HUES64 (cell line): ENCODE results near the gene TRIL.

Source experiments
- H3K27ac ChIP-seq: 2 replicates; pipeline ENCODE4 v1.7.0; 2013; ENCODE audit warnings: low read depth, low read length, inconsistent platforms
- H3K27me3 ChIP-seq: 2 replicates; pipeline ENCODE4 v1.6.1; 2013; ENCODE audit warnings: mild to moderate bottlenecking, low read length; ENCODE audit not compliant: insufficient read depth
- H3K36me3 ChIP-seq: 2 replicates; pipeline ENCODE4 v1.6.1; 2013; ENCODE audit warnings: mild to moderate bottlenecking, low read length; ENCODE audit not compliant: insufficient read depth
- H3K4me1 ChIP-seq: 2 replicates; pipeline ENCODE4 v1.6.1; 2013; ENCODE audit warnings: mild to moderate bottlenecking, low read length, moderate library complexity; ENCODE audit not compliant: insufficient read depth
- H3K4me3 ChIP-seq: 2 replicates; pipeline ENCODE4 v1.5.1; 2013; ENCODE audit warnings: mild to moderate bottlenecking, low read length, moderate library complexity
- H3K9ac ChIP-seq: 2 replicates; pipeline ENCODE4 v1.6.1; 2013; ENCODE audit warnings: mild to moderate bottlenecking, low read depth, low read length
- H3K9me3 ChIP-seq: 2 replicates; pipeline ENCODE4 v1.6.1; 2013; ENCODE audit warnings: low read depth, low read length; ENCODE audit not compliant: insufficient read depth
- WGBS: fragments of 150-250, 120-280 bp; methylation state at CpG from one replicate; pipeline ENCODE4 v1.1.7; 2013; ENCODE audit warnings: missing lambda C conversion rate; 5-methylcytosine and 5-hydroxymethylcytosine counted together

TRIL gene

GRCh38 chr7:28920424-28920823, 37.7 kb downstream of the TRIL start:
- H3K9ac ChIP-seq: no peak overlapping the region
- 91% methylated on average over 4 of the region's 6 CpGs for WGBS
- H3K27me3 ChIP-seq: no peaks in the 10 kb centered on the region
- H3K4me3 ChIP-seq: no peak overlapping the region
- H3K9me3 ChIP-seq: no peaks in the 10 kb centered on the region
- no peaks in the 10 kb centered on the region for H3K36me3 ChIP-seq
- no peak overlapping the region for H3K27ac ChIP-seq
- peaks cover 12% of the 10 kb centered on the region; the same call in 1 of the 2 replicates for H3K4me1 ChIP-seq

- Histone ChIP-seq H3K4me1 (peaks cover 12% of the 10 kb centered on the region; the same call in 1 of the 2 replicates), H3K9me3 (no peaks in the 10 kb centered on the region), H3K4me3 (no peak overlapping the region), H3K9ac (no peak overlapping the region), H3K27ac (no peak overlapping the region), H3K36me3 (no peaks in the 10 kb centered on the region), H3K27me3 (no peaks in the 10 kb centered on the region)
- 97% methylated on average over 9 of the region's 9 CpGs for WGBS
These were observed 38.6 kb downstream of the TRIL start for GRCh38 chr7:28919510-28919909.

GRCh38 chr7:28908775-28909174, 49.4 kb downstream of the TRIL start:
- no peak overlapping the region for H3K27ac ChIP-seq
- no peaks in the 10 kb centered on the region for H3K36me3 ChIP-seq
- 92% methylated on average over 5 of the region's 5 CpGs for WGBS
- H3K9ac ChIP-seq: no peak overlapping the region
- H3K9me3 ChIP-seq: 0 out of 2 replicates have a peak, but pooled peaks cover 4% of the 10 kb centered on the region
- no peaks in the 10 kb centered on the region for H3K27me3 ChIP-seq
- no peak overlapping the region for H3K4me3 ChIP-seq
- peaks cover 12% of the 10 kb centered on the region for H3K4me1 ChIP-seq

GRCh38 chr7:28905464-28905863, 52.7 kb downstream of the TRIL start:
- H3K9me3 ChIP-seq: no peaks in the 10 kb centered on the region
- H3K4me3 ChIP-seq: no peak overlapping the region
- 92% methylated on average over 2 of the region's 3 CpGs for WGBS
- no peak overlapping the region for H3K9ac ChIP-seq
- peaks cover 34% of the 10 kb centered on the region for H3K4me1 ChIP-seq
- no peaks in the 10 kb centered on the region for H3K36me3 ChIP-seq
- H3K27me3 ChIP-seq: no peaks in the 10 kb centered on the region
- H3K27ac ChIP-seq: no peak overlapping the region

DNA sequence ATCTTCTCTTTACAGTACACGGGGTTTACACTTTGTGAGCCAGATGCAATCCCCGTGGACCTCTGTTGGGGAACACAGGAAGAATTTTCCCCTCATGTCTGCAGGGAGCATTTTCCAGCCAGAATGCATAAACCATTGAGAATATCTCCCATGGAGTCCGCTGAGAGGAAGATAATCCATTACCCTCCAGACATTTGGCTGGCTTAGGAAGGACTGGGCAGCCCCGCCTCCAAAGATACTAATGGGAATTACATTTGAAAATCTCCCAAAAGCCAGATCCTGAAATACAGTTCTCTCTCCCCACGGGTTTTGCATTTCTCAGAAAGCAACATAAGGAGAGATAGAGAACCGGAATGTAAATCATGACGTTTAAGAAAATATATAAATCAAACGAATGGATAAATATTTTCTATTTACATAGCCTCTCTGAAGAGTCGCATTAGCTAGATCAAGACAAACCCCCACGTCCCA, 53.5 kb downstream of the TRIL start:
- H3K4me3 ChIP-seq: no peak overlapping the region

GRCh38 chr7:28903730-28904577, 54.2 kb downstream of the TRIL start:
- no peak overlapping the region for H3K9ac ChIP-seq
- 88% methylated on average over 4 of the region's 4 CpGs for WGBS
- H3K36me3 ChIP-seq: no peaks in the 10 kb centered on the region
- no peaks in the 10 kb centered on the region for H3K9me3 ChIP-seq
- H3K4me3 ChIP-seq: no peak overlapping the region
- peaks cover 45% of the 10 kb centered on the region for H3K4me1 ChIP-seq
- H3K27ac ChIP-seq: no peak overlapping the region
- H3K27me3 ChIP-seq: no peaks in the 10 kb centered on the region

More for the DNA sequence above, 53.5 kb downstream of the TRIL start:
- Histone ChIP-seq H3K36me3 (no peaks in the 10 kb centered on the region), H3K9me3 (no peaks in the 10 kb centered on the region), H3K4me1 (peaks cover 42% of the 10 kb centered on the region), H3K27ac (no peak overlapping the region), H3K27me3 (no peaks in the 10 kb centered on the region), H3K9ac (no peak overlapping the region)
- 87% methylated on average over 10 of the region's 10 CpGs for WGBS
